HCT116 (cell line): ENCODE results near the gene AAMP. TPM values are rescaled to one million over a fixed set of nuclear protein-coding genes. Genes with fewer than 3 reads are reported as not detected.

Experiments used
- ATAC-seq: fragments of 200-7000 bp; cut with Tn5 transposase; 2 replicates; pipeline ENCODE4 v1.9.1; 2020; ENCODE audit warnings: mild to moderate bottlenecking, moderate library complexity
- BruUV-seq: library from RNA; stranded (reverse); fragments of 400-500 nt; replicated peaks from 2 replicates; lab custom pipeline; 2021; lab: Mats Ljungman, UMichigan
- CTCF ChIA-PET: fragments of 300-600 bp; sonication (Branson Sonifier 250); formaldehyde crosslinking; loops from one replicate; lab custom pipeline; 2021; ENCODE audit warnings: antibody characterized with exemption; lab: Charles Lee
- POLR2A ChIA-PET: fragments of 300-600, 350-600 bp; sonication (Branson Sonifier 250); formaldehyde crosslinking; loops from one replicate; lab custom pipeline; 2021; ENCODE audit warnings: antibody characterized with exemption; lab: Charles Lee
- RAD21 ChIA-PET, 2 experiments: fragments of 300-600 bp; sonication (Branson Sonifier 250); formaldehyde crosslinking; loops; one replicate each; lab custom pipeline; 2023; ENCODE audit warnings: low total read pairs in 2 of 2; ENCODE audit not compliant: uncharacterized antibody in 2 of 2, unreplicated experiment in 2 of 2, low non-redundant PET in 1 of 2; lab: Charles Lee
- DNase-seq: peaks from one replicate; pipeline ENCODE4 v3.0.0-alpha.2; 2010; ENCODE audit warnings: low read depth, low spot score
- H2AFZ ChIP-seq: fragments of 200-600 bp; shearing (Covaris generic), sonication (generic); 2 replicates; pipeline ENCODE4 v1.6.1; 2017; ENCODE audit warnings: low read depth, mixed run types, mixed read lengths, antibody characterized with exemption, low read length; ENCODE audit not compliant: poor library complexity, severe bottlenecking
- H3K27ac ChIP-seq: 2 replicates; pipeline ENCODE4 v1.5.1; 2012; ENCODE audit warnings: low read depth, low read length
- H3K27me3 ChIP-seq: fragments of 200-600 bp; sonication (generic); 2 replicates; pipeline ENCODE4 v1.6.1; 2016; ENCODE audit warnings: mixed run types, low read length, mixed read lengths; ENCODE audit not compliant: insufficient read depth
- H3K36me3 ChIP-seq, 2 experiments: fragments of 200-500 bp in 1 of 2; fragments of 200-600 bp in 1 of 2; sonication (Bioruptor generic) in 1 of 2; sonication (generic) in 1 of 2; 2 replicates each; pipeline versions ENCODE4 v1.5.1 to v1.6.1; 2014 to 2016; ENCODE audit warnings: low read length in 2 of 2, inconsistent platforms in 1 of 2, mixed read lengths in 1 of 2, mixed run types in 1 of 2; ENCODE audit not compliant: insufficient read depth in 2 of 2, control insufficient read depth in 1 of 2
- H3K4me1 ChIP-seq, 2 experiments: fragments of 200-600 bp in 1 of 2; sonication (generic) in 1 of 2; 2 replicates each; pipeline versions ENCODE4 v1.5.1 to v1.6.1; 2012 to 2017; ENCODE audit warnings: low read length in 2 of 2, inconsistent platforms in 1 of 2, mild to moderate bottlenecking in 1 of 2, mixed read lengths in 1 of 2, mixed run types in 1 of 2, moderate library complexity in 1 of 2; ENCODE audit not compliant: insufficient read depth in 2 of 2, control insufficient read depth in 1 of 2
- H3K4me2 ChIP-seq: fragments of 200-600 bp; sonication (generic); 2 replicates; pipeline ENCODE4 v1.6.1; 2017; ENCODE audit warnings: mixed run types, low read length, mixed read lengths
- H3K4me3 ChIP-seq, 2 experiments: fragments of 200-600 bp in 1 of 2; sonication (generic) in 1 of 2; replicated peaks in 1 of 2; 2 replicates each; pipeline ENCODE4 v1.5.1; 2011 to 2016; ENCODE audit warnings: low read length in 2 of 2, control low read depth in 1 of 2, low read depth in 1 of 2, mild to moderate bottlenecking in 1 of 2, mixed read lengths in 1 of 2, mixed run types in 1 of 2
- H3K79me2 ChIP-seq: fragments of 200-600 bp; sonication (generic); 2 replicates; pipeline ENCODE4 v1.6.1; 2017; ENCODE audit warnings: mild to moderate bottlenecking, mixed run types, low read length, moderate library complexity, mixed read lengths; ENCODE audit not compliant: insufficient read depth
- H3K9ac ChIP-seq: fragments of 200-600 bp; sonication (generic); 2 replicates; pipeline ENCODE4 v1.6.1; 2016; ENCODE audit warnings: low read length, mixed read lengths
- H3K9me2 ChIP-seq: fragments of 200-600 bp; sonication (generic), shearing (Covaris generic); 2 replicates; pipeline ENCODE4 v1.6.1; 2017; ENCODE audit warnings: mixed run types, mild to moderate bottlenecking, moderate library complexity; ENCODE audit not compliant: insufficient read depth
- H3K9me3 ChIP-seq, 2 experiments: fragments of 200-500 bp in 1 of 2; fragments of 200-600 bp in 1 of 2; sonication (Bioruptor generic) in 1 of 2; sonication (generic) in 1 of 2; 2 replicates each; pipeline ENCODE4 v1.6.1; 2014 to 2017; ENCODE audit warnings: low read length in 2 of 2, mixed read lengths in 2 of 2, inconsistent platforms in 1 of 2, low read depth in 1 of 2, mild to moderate bottlenecking in 1 of 2, mixed run types in 1 of 2, moderate library complexity in 1 of 2; ENCODE audit not compliant: control insufficient read depth in 1 of 2, insufficient read depth in 1 of 2
- H4K20me1 ChIP-seq: fragments of 200-600 bp; sonication (generic), shearing (Covaris generic); 2 replicates; pipeline ENCODE4 v1.6.1; 2017; ENCODE audit warnings: mixed run types, mild to moderate bottlenecking, moderate library complexity; ENCODE audit not compliant: insufficient read depth
- ATF3 ChIP-seq: IDR thresholded peaks from 2 replicates; pipeline ENCODE4 v1.6.1; 2012
- CBX3 ChIP-seq: IDR thresholded peaks from 2 replicates; pipeline ENCODE4 v1.6.1; 2012; ENCODE audit warnings: low read depth
- CEBPB ChIP-seq: IDR thresholded peaks from 2 replicates; pipeline ENCODE4 v1.6.1; 2012; ENCODE audit warnings: low read depth
- EGR1 ChIP-seq: IDR thresholded peaks from 2 replicates; pipeline ENCODE4 v1.6.1; 2012; ENCODE audit warnings: low read depth
- ELF1 ChIP-seq: IDR thresholded peaks from 2 replicates; pipeline ENCODE4 v1.6.1; 2012; ENCODE audit warnings: low read depth, borderline replicate concordance
- EZH2 ChIP-seq: fragments of 200-600 bp; sonication (generic); IDR thresholded peaks from 2 replicates; pipeline ENCODE4 v1.6.1; 2017; ENCODE audit warnings: antibody characterized with exemption, mixed run types
- EZH2phosphoT487 ChIP-seq: fragments of 200-600 bp; IDR thresholded peaks from 2 replicates; pipeline ENCODE4 v1.6.1; 2018; ENCODE audit warnings: antibody characterized with exemption, borderline replicate concordance
- SIN3A ChIP-seq: IDR thresholded peaks from 2 replicates; pipeline ENCODE4 v1.6.1; 2012; ENCODE audit warnings: low read depth
- TCF7L2 ChIP-seq: IDR thresholded peaks from 2 replicates; pipeline ENCODE4 v1.7.0; 2011; ENCODE audit warnings: borderline replicate concordance, inconsistent platforms; ENCODE audit not compliant: insufficient read depth, insufficient read length; ENCODE audit errors: extremely low read depth
- ZFX ChIP-seq: fragments of 450-650 bp; IDR thresholded peaks from 2 replicates; pipeline ENCODE4 v1.6.1; 2017
- intact Hi-C: fragments of 100-400 bp; cut with micrococcal nuclease; formaldehyde crosslinking; loops from 2 replicates; pipeline ENCODE4 v1.10.0; 2022
- total RNA-seq: library from RNA; stranded (reverse); gene quantifications from one replicate; pipeline ENCODE4 v1.2.1, GENCODE V29; 2021; ENCODE audit not compliant: unreplicated experiment
- TF ChIP-seq, protein P1 (sequence below): IDR thresholded peaks from 2 replicates; pipeline ENCODE4 v1.6.1; 2011; ENCODE audit warnings: mild to moderate bottlenecking, low read length, moderate library complexity; ENCODE audit not compliant: insufficient replicate concordance; ENCODE audit errors: extremely low read depth
- TF ChIP-seq, protein P2 (sequence below): IDR thresholded peaks from 2 replicates; pipeline ENCODE4 v1.6.1; 2012
- TF ChIP-seq, protein P3 (sequence below), 3 experiments: fragments of 200-600 bp in 1 of 3; sonication (generic) in 1 of 3; IDR thresholded peaks in 2 of 3; conservative IDR thresholded peaks in 1 of 3; 2 replicates each; pipeline ENCODE4 v1.5.1; 2012 to 2017; ENCODE audit warnings: low read depth in 2 of 3, low read length in 2 of 3, antibody characterized with exemption in 1 of 3, borderline replicate concordance in 1 of 3, control low read depth in 1 of 3, mild to moderate bottlenecking in 1 of 3, mixed read lengths in 1 of 3, mixed run types in 1 of 3, moderate library complexity in 1 of 3; ENCODE audit not compliant: insufficient read depth in 1 of 3

Gene AAMP
- total RNA-seq, 1 experiment from 2014 or later, result 111 TPM

DNA sequence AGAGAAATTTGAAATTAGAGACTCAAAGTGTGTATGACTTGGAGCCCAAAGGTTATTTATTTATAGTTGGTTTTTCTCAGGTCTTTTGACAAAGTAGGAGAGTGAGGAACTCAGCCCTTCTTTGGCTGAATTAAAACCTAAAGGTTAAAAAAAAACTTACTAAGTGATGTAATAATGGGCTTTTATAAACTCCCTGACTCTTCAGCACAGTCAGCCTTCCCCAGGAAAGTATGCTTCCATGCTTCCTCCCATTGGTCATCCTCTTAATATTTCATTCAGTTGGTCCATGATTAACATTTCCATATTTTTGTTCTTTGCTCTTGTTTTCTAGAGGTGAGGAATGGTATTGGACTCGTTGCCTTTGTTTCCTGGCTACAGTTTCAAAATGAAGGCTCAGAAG, 45.8 kb downstream of the AAMP start:
- ChIA-PET POLR2A (no interaction called here), CTCF (no interaction called here), RAD21 (no interaction called here)
- intact Hi-C loops, result no loop called here
- H3K4me1 ChIP-seq, result peaks cover 12 to 16% of the 10 kb centered on the region in 2 experiments
- H3K27ac ChIP-seq, result no peak overlapping the region
- DNase-seq (no peak), ATAC-seq (no peak)
- H3K36me3 ChIP-seq, result peaks cover 26 to 37% of the 10 kb centered on the region in 2 experiments; a peak in 3 of 4 replicates
- H3K4me2 ChIP-seq, result no peak overlapping the region
- H3K27me3 ChIP-seq, result no peaks in the 10 kb centered on the region
- no TSS peak for BruUV-seq
- TF ChIP-seq CBX3, result no peak
- no peak for TF ChIP-seq EZH2phosphoT487
- no peak for TF ChIP-seq SIN3A
- no peak for TF ChIP-seq EZH2
- TF ChIP-seq ZFX, result no peak
- TF ChIP-seq ATF3, result no peak
- TF ChIP-seq, protein P1, sequence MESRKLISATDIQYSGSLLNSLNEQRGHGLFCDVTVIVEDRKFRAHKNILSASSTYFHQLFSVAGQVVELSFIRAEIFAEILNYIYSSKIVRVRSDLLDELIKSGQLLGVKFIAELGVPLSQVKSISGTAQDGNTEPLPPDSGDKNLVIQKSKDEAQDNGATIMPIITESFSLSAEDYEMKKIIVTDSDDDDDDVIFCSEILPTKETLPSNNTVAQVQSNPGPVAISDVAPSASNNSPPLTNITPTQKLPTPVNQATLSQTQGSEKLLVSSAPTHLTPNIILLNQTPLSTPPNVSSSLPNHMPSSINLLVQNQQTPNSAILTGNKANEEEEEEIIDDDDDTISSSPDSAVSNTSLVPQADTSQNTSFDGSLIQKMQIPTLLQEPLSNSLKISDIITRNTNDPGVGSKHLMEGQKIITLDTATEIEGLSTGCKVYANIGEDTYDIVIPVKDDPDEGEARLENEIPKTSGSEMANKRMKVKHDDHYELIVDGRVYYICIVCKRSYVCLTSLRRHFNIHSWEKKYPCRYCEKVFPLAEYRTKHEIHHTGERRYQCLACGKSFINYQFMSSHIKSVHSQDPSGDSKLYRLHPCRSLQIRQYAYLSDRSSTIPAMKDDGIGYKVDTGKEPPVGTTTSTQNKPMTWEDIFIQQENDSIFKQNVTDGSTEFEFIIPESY, result no peak
- no peak for TF ChIP-seq CEBPB
- TF ChIP-seq EGR1, result no peak
- TF ChIP-seq, protein P2, sequence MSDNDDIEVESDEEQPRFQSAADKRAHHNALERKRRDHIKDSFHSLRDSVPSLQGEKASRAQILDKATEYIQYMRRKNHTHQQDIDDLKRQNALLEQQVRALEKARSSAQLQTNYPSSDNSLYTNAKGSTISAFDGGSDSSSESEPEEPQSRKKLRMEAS, result no peak
- TF ChIP-seq TCF7L2, result no peak
- TF ChIP-seq, protein P3, sequence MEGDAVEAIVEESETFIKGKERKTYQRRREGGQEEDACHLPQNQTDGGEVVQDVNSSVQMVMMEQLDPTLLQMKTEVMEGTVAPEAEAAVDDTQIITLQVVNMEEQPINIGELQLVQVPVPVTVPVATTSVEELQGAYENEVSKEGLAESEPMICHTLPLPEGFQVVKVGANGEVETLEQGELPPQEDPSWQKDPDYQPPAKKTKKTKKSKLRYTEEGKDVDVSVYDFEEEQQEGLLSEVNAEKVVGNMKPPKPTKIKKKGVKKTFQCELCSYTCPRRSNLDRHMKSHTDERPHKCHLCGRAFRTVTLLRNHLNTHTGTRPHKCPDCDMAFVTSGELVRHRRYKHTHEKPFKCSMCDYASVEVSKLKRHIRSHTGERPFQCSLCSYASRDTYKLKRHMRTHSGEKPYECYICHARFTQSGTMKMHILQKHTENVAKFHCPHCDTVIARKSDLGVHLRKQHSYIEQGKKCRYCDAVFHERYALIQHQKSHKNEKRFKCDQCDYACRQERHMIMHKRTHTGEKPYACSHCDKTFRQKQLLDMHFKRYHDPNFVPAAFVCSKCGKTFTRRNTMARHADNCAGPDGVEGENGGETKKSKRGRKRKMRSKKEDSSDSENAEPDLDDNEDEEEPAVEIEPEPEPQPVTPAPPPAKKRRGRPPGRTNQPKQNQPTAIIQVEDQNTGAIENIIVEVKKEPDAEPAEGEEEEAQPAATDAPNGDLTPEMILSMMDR (IDR thresholded peaks at IDR 0.05 in 2 of 3, conservative IDR thresholded peaks at IDR 0.05 in 1 of 3; ENCODE audit: borderline replicate concordance in 1 of 3, insufficient read depth in 1 of 3, low read depth in 2 of 3, low read length in 2 of 3), result no peak
- TF ChIP-seq ELF1, result no peak
- no peaks in the 10 kb centered on the region for H3K9me2 ChIP-seq
- H3K9me3 ChIP-seq, result no peaks in the 10 kb centered on the region
- no peak overlapping the region for H2AFZ ChIP-seq
- no peak overlapping the region for H3K9ac ChIP-seq
- H4K20me1 ChIP-seq, result peaks cover 13% of the 10 kb centered on the region; the same call in 1 of the 2 replicates
- no peak overlapping the region for H3K4me3 ChIP-seq
- peaks cover 87% of the 10 kb centered on the region for H3K79me2 ChIP-seq
